Fibroblast of skin of back (primary cell): ENCODE data around the gene EPC1.
A peak's percentile ranks its signal among the peaks of the same experiment; 100 is the strongest.
"Not testable (repeated sequence)": the region's sequence is repeated elsewhere in the genome, so short reads cannot be mapped to it uniquely, and the experiment has no call there.

ENCODE experiments used
- DNase-seq: peaks from one replicate; pipeline ENCODE4 v3.0.0-alpha.2; 2013

EPC1 gene

GRCh38 chr10:32229788-32230187, 117.2 kb downstream of the EPC1 start:
- DNase-seq, result not testable (repeated sequence)

GRCh38 chr10:32229170-32229569, 117.8 kb downstream of the EPC1 start:
- no peak for DNase-seq

GRCh38 chr10:32227802-32228201, 119.2 kb downstream of the EPC1 start:
- DNase-seq, result no peak

- DNase-seq, result no peak
Observed at GRCh38 chr10:32226624-32227023, 120.3 kb downstream of the EPC1 start.

GRCh38 chr10:32225976-32226375, 121.0 kb downstream of the EPC1 start:
- no peak for DNase-seq

- peak; percentile 25 for DNase-seq
Observed at GRCh38 chr10:32222376-32222775, 124.6 kb downstream of the EPC1 start.

- peak; percentile 22 for DNase-seq
Observed at GRCh38 chr10:32219156-32219555, 127.8 kb downstream of the EPC1 start.

GRCh38 chr10:32218206-32219044, 128.5 kb downstream of the EPC1 start:
- DNase-seq, result not testable (repeated sequence)
